AG04449 (cell line): Measurements from ENCODE around the gene HSPE1.
"Not testable (repeated sequence)": the region's sequence is repeated elsewhere in the genome, so short reads cannot be mapped to it uniquely, and the experiment has no call there.

Source experiments
- CTCF ChIA-PET: fragments of 350-600 bp; formaldehyde crosslinking; extraction: SDS; loops from one replicate; lab custom pipeline; 2021; ENCODE audit warnings: antibody characterized with exemption; lab: Yijun Ruan, JAX
- POLR2A ChIA-PET: fragments of 400-600, 350-600 bp; formaldehyde crosslinking; extraction: SDS; loops from one replicate; lab custom pipeline; 2020; ENCODE audit warnings: antibody characterized with exemption, inconsistent platforms; lab: Yijun Ruan, JAX
- DNase-seq: peaks from one replicate; pipeline ENCODE4 v3.0.0-alpha.2; 2010; ENCODE audit warnings: low read depth, low spot score
- H3K4me3 ChIP-seq: 2 replicates; pipeline ENCODE4 v1.5.1; 2011; ENCODE audit warnings: low read depth, mild to moderate bottlenecking, control low read depth, low read length
- CTCF ChIP-seq: IDR thresholded peaks from one replicate; pipeline ENCODE4 v1.5.1; 2011; ENCODE audit warnings: mild to moderate bottlenecking, moderate library complexity, low read length, control low read depth, inconsistent platforms; ENCODE audit not compliant: insufficient read depth; ENCODE audit errors: missing control alignments

HSPE1 gene

DNA sequence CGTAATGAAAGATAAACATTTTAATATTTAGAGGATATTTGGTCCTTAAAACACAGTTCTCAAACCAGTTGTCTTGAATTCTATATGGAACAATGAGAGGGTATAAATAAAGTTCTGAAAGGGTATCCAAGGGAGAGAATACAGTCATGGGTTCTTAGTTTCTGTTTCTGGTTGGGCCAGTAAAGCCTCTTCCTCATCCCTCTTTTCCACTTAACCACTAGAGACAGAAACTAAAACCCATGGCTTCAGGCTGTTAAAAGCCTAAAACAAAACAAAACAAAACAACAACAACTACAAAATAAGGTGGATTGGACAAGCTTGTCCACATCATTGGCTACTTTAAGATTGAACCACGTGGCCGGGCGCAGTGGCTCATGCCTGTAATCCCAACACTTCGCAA, 28.0 kb upstream of the HSPE1 start:
- H3K4me3 ChIP-seq = no peak overlapping the region
- TF ChIP-seq CTCF = no peak
- ChIA-PET POLR2A (no interaction called here), CTCF (no interaction called here)
- DNase-seq = no peak

GRCh38 chr2:197477797-197478196, 22.4 kb upstream of the HSPE1 start:
- ChIA-PET CTCF (interaction anchor here (1.2 kb wide), 1 partner anchor 19 kb away, joined by 4 read pairs; no protein-coding TSS in a partner anchor), POLR2A (no interaction called here)
- H3K4me3 ChIP-seq = no peak overlapping the region
- DNase-seq = no peak
- no peak for TF ChIP-seq CTCF

DNA sequence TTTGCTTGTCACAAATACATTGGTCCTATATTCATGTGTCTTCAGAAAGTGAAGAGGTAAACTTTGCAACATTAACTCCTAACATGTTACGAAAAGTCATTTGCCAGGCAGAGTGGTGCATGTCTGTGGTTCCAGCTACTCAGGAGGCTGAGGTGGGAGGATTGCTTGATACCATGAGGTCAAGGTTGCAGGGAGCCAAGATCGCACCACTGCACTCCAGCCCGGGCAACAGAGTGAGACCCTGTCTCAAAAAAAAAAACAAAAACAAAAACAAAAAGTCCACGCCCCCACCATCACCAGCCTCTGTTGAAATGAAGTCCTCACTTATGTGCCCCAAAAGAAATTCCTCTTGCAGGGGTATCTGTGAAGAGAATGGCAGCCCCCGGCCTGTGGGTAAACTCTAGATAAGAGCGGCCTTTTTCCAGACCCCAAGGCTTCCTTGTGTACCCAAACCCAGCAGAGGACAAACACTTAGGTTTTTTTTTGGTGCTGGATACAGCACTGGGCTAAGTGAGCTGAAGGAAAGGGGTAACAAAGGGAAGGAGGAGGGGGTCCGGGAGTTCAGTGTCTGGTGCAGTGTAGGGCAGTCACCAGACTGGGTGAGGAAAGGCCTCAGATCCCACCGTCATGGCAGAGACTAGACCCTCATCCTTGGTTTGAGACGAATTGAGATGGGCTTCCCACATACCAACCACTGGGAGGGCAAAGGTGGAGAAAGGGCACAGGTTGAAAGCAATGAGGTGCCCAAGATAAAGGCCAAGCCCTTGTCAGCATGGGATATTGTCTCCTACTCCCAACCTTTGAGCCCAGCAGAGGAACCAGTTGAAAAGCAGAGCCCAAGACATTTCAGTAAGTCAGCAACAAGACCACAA, 19.8 kb upstream of the HSPE1 start:
- no peak for DNase-seq
- ChIA-PET CTCF (no interaction called here), POLR2A (no interaction called here)
- H3K4me3 ChIP-seq = no peak overlapping the region
- TF ChIP-seq CTCF = no peak

DNA sequence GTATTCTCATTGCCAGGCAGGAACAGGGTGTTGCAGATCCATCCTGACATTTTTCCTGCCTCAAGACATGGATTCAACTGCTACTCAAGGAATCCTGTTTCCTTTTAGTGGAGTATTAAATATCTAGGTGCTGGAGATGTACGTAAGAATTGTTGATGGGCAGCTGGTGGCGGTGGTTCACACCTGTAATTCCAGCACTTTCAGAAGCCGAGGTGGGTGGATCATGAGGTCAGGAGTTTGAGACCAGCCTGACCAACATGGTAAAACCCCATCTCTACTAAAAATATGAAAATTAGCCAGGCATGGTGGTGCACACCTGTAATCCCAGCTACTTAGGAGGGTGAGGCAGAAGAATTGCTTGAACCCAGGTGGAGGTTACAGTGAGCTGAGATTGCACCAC, 15.9 kb upstream of the HSPE1 start:
- POLR2A ChIA-PET = interaction anchor here (1.1 kb wide), 1 partner anchor 17 kb away, joined by 3 read pairs; no protein-coding TSS in a partner anchor
- DNase-seq, H3K4me3 ChIP-seq, CTCF ChIA-PET: not testable (repeated sequence)

GRCh38 chr2:197486175-197486574, 14.0 kb upstream of the HSPE1 start:
- CTCF ChIA-PET = no interaction called here
- POLR2A ChIA-PET = no interaction called here
- no peak overlapping the region for H3K4me3 ChIP-seq
- no peak for DNase-seq
- TF ChIP-seq CTCF = no peak

- ChIA-PET POLR2A (interaction anchor here (0.6 kb wide), 1 partner anchor 12 kb away, joined by 3 read pairs; the partner anchor contains the start of genes HSPD1 and HSPE1), CTCF (no interaction called here)
- no peak for DNase-seq
- H3K4me3 ChIP-seq = no peak overlapping the region
- no peak for TF ChIP-seq CTCF
These were observed 12.8 kb upstream of the HSPE1 start for GRCh38 chr2:197487385-197487784.
